GM18861 (cell line): ENCODE results near the gene NCAPG.

Source experiments
- ATAC-seq: cut with Tn5 transposase; IDR thresholded peaks from one replicate; pipeline ENCODE4 v1.9.1; 2021; ENCODE audit not compliant: unreplicated experiment

Gene NCAPG

DNA sequence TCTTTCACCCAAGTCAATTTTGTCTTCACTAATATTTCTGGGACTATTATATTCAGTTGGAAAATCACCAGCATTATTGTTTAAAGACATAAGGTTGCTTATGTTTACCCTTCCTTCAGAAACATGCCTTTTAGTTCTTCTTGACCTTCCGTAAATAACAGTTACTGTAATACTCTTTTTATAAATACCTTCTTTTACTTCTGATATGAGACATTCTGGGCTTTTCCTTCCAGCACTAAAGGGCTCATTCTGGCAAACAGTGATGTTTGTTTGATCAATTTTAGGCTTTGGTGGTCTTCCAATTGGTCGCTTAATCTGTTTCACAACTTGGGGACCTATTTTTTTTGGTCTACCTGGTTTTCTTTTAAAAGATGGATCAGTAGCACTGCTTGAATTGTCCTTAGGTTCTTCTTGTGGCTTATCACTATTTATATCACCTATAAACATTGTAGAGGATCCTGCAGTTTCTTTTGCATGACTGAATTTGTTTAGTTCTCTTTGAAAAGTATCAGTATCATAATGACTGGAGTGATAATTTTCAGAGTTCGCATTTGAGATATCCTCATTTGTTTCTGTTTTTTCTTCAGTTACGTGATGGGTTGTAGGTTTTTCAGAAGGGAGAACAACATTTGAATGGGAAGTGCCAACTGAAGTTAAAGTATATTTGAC is 64.8 kb downstream of the NCAPG start:
- peak; percentile 90 for ATAC-seq

DNA sequence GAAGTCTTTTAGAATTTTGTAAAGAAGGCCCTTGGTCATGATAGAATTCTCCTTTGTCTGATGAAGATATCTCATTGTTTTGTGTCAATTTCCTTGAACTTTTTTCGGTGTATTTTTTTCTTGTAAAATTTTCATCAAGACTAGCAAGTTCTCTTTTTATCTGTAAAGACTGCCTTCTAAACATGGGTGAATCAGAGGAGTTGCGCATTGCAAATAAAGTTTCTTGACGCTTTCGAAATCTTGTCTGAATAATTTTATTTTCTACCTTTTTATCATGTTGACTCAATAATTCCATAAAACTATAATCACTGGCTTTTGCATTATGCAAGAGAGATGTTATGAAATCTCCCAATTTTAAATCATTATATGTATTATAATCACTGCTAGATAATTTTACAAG is 66.2 kb downstream of the NCAPG start:
- no peak for ATAC-seq

DNA sequence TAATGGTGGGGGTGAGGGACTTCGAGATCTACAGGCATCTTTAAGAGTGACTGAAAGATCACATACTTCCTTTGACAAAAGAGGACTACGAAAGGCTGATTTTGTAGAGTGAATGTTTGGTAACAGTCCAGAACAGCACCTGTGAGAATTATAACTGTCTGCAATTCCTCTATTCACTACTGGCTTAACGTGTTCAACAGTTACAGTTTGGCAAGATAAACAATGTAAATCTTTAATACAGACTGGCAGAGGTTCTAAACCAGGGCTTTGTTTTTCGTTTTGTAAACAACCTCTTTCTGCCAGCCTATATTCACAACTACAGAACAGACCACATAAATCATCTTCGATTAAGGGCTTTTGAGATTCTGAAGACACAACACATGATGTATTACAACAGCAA is 66.9 kb downstream of the NCAPG start:
- ATAC-seq: no peak

DNA sequence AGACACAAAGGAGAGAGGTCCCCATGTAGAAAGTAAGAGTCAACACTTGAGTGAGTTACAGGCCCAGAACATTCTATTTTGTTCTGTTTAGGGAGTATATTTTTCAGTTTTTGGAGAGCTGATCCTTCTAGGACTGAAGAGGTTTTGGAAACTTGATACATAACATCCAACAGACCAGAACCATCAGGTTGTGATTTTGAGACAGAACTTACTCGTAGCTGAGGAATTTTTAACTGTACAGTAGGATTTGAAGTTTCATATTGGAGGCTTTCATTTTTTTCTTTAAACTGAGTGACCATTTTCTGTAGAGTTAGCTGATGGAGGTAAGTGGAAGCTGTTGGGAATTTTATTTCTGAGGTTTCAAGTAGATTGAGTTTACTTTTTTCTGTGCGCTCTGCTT is 73.3 kb downstream of the NCAPG start:
- no peak for ATAC-seq

DNA sequence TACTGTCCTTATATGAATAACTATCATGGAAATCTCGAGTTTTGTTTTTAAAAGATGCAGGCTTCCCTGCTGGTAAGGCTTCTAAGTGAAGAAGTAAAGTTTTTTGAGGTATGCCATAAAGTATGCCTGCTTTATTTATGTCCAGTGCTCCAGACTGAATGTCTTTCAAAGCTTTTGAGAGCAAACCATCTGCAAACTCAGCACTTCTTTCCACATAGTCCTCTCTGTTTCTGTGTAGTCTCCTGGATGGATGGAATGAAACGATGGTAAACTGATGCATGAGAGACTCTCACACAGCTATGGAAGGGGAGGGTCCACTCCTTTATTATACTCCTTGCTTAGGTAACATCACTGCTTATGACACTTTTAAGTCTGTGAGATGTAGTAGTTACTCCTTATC is 73.7 kb downstream of the NCAPG start:
- no peak for ATAC-seq

DNA sequence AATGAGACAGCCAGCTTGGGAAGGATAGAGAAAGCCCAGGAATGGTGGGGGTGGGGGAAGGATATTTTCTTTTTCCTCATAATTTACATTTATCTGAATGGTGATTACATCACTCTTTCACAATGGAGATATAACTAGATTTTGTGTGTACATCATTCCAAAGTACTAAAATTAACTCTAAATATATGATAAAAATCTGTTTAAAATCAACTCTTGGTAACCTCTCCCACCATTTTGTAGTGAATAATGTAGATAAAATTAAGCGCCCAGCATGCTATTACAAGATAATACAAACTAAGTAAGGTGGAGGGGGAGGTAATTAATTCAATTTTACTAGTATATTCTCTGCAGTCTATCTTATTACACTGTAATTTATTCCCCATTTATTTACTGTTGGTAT is 78.9 kb downstream of the NCAPG start:
- ATAC-seq: no peak

DNA sequence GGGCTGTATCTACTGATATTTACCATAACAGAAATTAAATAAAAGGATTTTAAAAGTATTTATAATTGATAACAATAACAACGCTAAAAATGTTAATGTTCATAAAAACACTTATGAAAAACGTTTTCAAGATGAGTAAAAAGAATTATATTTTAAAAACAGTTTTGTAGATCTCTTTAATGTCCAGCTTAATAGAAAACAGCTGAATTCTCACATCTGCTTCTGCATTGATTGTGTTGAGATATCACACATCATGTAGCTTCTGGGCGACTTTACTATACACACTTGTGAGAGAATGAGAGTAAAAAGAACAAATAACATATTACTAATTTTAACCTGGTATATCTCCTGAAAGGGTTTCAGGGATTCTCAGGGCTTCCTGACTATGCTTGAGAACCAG is 83.6 kb downstream of the NCAPG start:
- no peak for ATAC-seq
